BLaER1 (cell line): ENCODE measurements around the gene TET1.
"Not testable (repeated sequence)": the region's sequence is repeated elsewhere in the genome, so short reads cannot be mapped to it uniquely, and the experiment has no call there.

Source experiments
- H3K27ac ChIP-seq: shearing (Covaris generic); formaldehyde crosslinking; 2 replicates; pipeline ENCODE4 v1.8.1; 2022
- H3K27me3 ChIP-seq: shearing (Covaris generic); formaldehyde crosslinking; 2 replicates; pipeline ENCODE4 v1.8.1; 2022
- H3K36me3 ChIP-seq: shearing (Covaris generic); formaldehyde crosslinking; 2 replicates; pipeline ENCODE4 v1.8.1; 2022
- H3K4me1 ChIP-seq: shearing (Covaris generic); formaldehyde crosslinking; 2 replicates; pipeline ENCODE4 v1.8.1; 2022
- H3K4me2 ChIP-seq: shearing (Covaris generic); formaldehyde crosslinking; 2 replicates; pipeline ENCODE4 v1.8.1; 2022
- H3K4me3 ChIP-seq: shearing (Covaris generic); formaldehyde crosslinking; 2 replicates; pipeline ENCODE4 v1.8.1; 2022
- H3K9ac ChIP-seq: shearing (Covaris generic); formaldehyde crosslinking; 2 replicates; pipeline ENCODE4 v1.8.1; 2022
- H3K9me3 ChIP-seq: shearing (Covaris generic); formaldehyde crosslinking; 2 replicates; pipeline ENCODE4 v1.8.1; 2022
- H4K20me1 ChIP-seq: shearing (Covaris generic); formaldehyde crosslinking; 2 replicates; pipeline ENCODE4 v1.8.1; 2022
- Cebpa-rat ChIP-seq: shearing (Covaris generic); IDR thresholded peaks from 2 replicates; pipeline ENCODE4 v1.8.1; 2022

Gene TET1

DNA sequence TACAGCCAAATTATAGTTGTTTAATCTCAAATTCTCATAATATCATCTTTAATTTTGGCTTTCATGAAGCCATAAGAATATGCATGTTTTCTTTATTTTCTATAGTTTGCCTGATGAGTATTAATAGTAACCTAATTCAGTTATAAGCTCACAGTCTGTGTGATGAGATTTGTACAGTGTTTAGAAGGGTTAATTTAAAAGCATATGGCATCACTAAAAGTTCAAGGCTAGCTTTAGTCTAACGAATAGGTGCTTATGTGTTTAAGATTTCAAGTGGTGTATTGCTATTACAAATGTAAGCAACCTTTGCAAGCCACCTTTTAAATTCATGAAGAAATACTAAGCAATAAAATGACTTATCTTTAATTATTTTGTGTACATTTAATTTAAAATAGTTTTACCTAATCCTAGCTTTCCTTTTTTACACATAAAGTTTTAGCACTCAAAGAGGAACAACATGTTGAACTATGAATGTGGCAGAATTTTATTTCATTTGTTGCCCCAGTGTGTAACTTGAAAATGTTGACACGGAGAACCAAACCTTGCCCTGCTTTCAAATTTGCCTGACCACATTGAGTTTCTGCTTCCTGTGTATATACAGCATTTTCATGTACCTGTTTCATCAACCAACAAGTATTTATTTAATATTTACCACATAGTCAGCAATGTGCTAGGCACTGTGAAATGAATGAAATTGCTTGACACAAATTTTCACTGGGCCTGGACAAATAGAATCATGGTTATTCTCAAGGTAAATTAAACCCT is 41.5 kb downstream of the TET1 start:
- peak overlapping the region; percentile 85 for H3K4me2 ChIP-seq
- no peak overlapping the region for H3K9ac ChIP-seq
- TF ChIP-seq Cebpa-rat: no peak
- no peak overlapping the region for H3K27ac ChIP-seq
- H3K36me3 ChIP-seq: no peaks in the 10 kb centered on the region
- no peak overlapping the region for H3K4me3 ChIP-seq
- H3K27me3 ChIP-seq: 0 out of 2 replicates have a peak, but pooled peaks cover 4% of the 10 kb centered on the region
- peaks cover 18% of the 10 kb centered on the region for H3K4me1 ChIP-seq
- H3K9me3 ChIP-seq: no peaks in the 10 kb centered on the region
- H4K20me1 ChIP-seq: no peaks in the 10 kb centered on the region

DNA sequence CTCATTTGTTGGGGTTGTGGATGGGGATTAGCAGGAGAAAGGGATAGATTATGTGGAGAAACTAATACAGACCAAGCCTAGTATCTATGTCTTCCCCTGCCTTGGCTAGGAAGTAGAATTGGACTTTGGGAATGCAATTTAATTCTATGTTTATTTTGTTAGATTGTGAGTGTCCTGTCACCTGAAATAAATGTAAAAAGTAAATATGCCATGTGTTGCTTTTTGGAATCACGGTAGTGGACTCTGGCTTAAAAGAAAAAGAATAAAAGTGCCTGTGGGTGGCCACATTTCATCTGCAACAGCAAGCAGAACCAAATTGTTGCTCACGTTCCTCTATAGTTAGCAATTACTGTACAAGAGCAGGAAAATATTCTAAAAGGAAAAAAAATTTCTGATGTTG is 42.3 kb downstream of the TET1 start:
- H3K9ac ChIP-seq: no peak overlapping the region
- 0 out of 2 replicates have a peak, but pooled peaks cover 4% of the 10 kb centered on the region for H3K27me3 ChIP-seq
- no peak overlapping the region for H3K27ac ChIP-seq
- no peaks in the 10 kb centered on the region for H3K36me3 ChIP-seq
- no peaks in the 10 kb centered on the region for H4K20me1 ChIP-seq
- H3K4me1 ChIP-seq: peaks cover 18% of the 10 kb centered on the region
- no peak overlapping the region for H3K4me2 ChIP-seq
- H3K9me3 ChIP-seq: no peaks in the 10 kb centered on the region
- H3K4me3 ChIP-seq: no peak overlapping the region
- TF ChIP-seq Cebpa-rat: no peak

DNA sequence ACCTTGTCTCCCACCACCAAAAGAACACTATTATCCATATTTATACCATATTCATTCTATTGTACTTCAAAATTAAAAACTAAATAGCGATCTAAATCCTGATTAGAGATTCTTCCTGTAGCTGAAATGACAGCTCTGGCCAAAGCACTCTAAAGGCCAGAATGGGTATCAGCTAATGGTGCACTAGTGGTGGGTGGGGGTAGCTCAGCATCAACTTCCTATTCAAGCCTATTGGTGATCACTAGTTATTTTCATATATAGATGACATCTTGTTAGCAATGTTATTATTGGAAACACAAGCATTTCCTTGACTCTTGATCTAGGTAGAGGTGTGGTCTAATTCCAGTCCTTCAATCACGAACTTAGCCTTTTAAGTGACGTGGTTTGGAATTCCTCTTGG is 43.6 kb downstream of the TET1 start:
- TF ChIP-seq Cebpa-rat: no peak

DNA sequence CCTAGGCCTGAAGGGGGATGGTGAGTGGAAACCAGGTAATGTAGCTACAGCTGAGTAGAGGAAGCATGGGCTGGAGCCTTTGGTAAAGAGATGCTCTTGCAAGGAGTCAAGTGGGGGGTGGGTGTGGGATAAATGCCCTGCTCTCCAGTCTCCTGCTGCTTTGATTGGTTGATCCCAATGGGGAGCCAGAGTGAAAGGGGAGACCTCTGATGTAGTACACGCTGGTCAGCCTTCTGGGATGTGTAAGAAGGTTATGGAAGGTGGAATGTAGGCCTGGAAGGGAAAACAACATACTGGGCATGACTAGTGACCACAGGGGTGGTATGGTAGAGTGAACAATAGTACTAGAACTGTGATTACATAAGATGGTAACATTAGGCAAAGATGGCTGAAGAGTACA is 44.3 kb downstream of the TET1 start:
- Histone ChIP-seq H3K9me3 (no peaks in the 10 kb centered on the region), H3K4me1 (peaks cover 18% of the 10 kb centered on the region), H3K9ac (no peak overlapping the region), H3K36me3 (no peaks in the 10 kb centered on the region), H4K20me1 (no peaks in the 10 kb centered on the region), H3K4me3 (no peak overlapping the region), H3K27ac (no peak overlapping the region), H3K27me3 (0 out of 2 replicates have a peak, but pooled peaks cover under 1% of the 10 kb centered on the region), H3K4me2 (no peak overlapping the region)
- no peak for TF ChIP-seq Cebpa-rat

More for the DNA sequence above, 43.6 kb downstream of the TET1 start:
- no peak overlapping the region for H3K4me2 ChIP-seq
- H3K4me3 ChIP-seq: no peak overlapping the region
- H3K36me3 ChIP-seq: no peaks in the 10 kb centered on the region
- H3K9ac ChIP-seq: no peak overlapping the region
- no peaks in the 10 kb centered on the region for H4K20me1 ChIP-seq
- H3K4me1 ChIP-seq: peaks cover 18% of the 10 kb centered on the region
- no peak overlapping the region for H3K27ac ChIP-seq
- 0 out of 2 replicates have a peak, but pooled peaks cover 4% of the 10 kb centered on the region for H3K27me3 ChIP-seq
- no peaks in the 10 kb centered on the region for H3K9me3 ChIP-seq

DNA sequence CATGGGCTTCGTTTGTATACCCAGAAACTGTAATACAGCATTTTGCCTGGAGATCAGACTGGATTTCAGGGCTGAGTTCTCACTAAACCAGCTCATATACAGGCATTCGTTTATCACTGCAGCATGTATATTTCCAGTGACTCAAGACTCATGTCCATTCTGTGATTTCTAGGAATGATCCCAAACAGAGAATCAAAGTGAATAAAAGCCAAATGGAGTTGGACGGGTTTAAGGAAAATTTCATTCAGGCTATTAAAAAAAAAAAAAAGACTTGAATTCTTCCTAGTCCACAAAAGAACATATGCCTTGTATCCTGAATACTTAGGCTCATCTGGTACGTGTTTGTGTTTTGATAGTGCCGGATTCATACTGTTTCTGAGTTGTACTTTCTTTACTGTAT is 46.8 kb downstream of the TET1 start:
- Histone ChIP-seq H4K20me1 (no peaks in the 10 kb centered on the region), H3K4me2 (no peak overlapping the region), H3K9me3 (no peaks in the 10 kb centered on the region), H3K27me3 (no peaks in the 10 kb centered on the region), H3K36me3 (no peaks in the 10 kb centered on the region), H3K9ac (no peak overlapping the region), H3K4me3 (no peak overlapping the region), H3K27ac (no peak overlapping the region), H3K4me1 (no peaks in the 10 kb centered on the region)
- no peak for TF ChIP-seq Cebpa-rat

DNA sequence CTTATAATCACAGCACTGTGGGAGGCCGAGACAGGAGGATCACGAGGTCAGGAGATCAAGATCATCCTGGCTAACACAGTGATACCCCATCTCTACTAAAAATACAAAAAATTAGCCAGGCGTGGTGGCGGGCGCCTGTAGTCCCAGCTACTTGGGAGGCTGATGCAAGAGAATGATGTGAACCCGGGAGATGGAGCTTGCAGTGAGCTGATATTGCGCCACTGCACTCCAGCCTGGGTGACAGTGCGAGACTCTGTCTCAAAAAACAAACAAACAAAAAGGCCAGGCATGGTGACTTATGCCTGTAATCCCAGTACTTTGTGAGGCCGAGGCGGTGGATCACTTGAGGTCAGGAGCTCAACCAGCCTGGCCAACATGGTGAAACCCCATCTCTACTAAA is 49.9 kb downstream of the TET1 start:
- H3K4me1 ChIP-seq, H3K4me2 ChIP-seq, H3K9ac ChIP-seq, H3K36me3 ChIP-seq, H3K9me3 ChIP-seq, H3K4me3 ChIP-seq, H4K20me1 ChIP-seq, H3K27ac ChIP-seq, H3K27me3 ChIP-seq: not testable (repeated sequence)

DNA sequence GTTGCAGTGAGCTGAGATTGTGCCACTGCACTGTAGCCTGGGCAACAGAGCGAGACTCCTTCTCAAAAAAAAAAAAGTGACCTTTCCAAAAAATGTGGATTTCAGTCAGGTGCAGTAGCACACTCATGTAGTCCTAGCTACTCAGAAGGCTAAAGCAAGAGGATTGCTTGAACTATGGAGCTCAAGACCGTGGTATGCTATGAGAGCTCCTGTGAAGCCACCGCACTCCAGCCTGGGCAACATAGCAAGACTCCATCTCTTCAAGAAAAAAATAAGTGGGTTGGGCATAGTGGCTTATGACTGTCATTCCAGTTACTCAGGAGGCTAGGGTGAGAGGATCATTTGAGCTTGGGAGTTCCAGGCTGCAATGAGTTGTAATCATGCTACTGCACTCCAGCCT is 51.1 kb downstream of the TET1 start:
- Histone ChIP-seq H3K9me3 (no peaks in the 10 kb centered on the region), H4K20me1 (no peaks in the 10 kb centered on the region), H3K27me3 (no peaks in the 10 kb centered on the region), H3K36me3 (no peaks in the 10 kb centered on the region), H3K4me1 (no peaks in the 10 kb centered on the region), H3K4me3 (no peak overlapping the region), H3K4me2 (no peak overlapping the region), H3K27ac (no peak overlapping the region), H3K9ac (no peak overlapping the region)
- no peak for TF ChIP-seq Cebpa-rat

DNA sequence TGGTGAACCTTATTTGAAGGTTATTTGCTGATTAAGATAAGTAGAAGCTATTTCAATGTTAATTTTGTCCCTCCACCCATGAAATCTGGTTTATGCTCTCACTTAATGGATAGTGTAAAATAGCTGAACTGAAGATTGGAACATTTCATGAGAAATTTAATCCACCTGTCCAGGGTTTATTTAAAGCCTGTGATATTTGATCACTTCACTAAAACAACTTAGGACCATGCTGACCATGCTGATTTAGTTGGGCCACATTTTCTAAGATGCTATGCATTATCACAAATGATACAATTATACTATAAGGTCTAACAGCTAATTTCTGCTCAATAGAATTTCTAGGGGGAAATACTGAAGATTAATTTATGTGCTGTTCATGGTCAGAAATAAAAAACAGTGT is 53.8 kb downstream of the TET1 start:
- not testable (repeated sequence) for H3K9ac ChIP-seq, H3K4me3 ChIP-seq, H3K27me3 ChIP-seq, H3K4me2 ChIP-seq, H4K20me1 ChIP-seq, H3K27ac ChIP-seq, H3K9me3 ChIP-seq, H3K4me1 ChIP-seq, H3K36me3 ChIP-seq

DNA sequence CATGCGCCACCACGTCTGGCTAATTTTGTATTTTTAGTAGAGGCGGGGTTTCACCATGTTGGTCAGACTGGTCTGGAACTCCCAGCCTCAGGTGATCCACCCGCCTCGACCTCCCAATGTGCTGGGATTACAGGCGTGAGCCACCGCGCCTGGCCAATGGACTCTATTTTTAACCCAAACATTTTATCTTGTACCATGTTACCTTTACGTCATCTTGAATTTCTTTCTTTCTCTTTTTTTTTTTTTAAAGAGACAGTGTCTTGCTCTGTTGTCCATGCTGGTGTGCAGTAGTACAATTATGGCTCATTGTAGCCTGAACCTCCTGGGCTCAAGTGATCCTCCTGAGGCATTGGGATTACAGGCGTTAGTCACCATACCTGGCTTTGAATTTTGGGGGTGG is 57.6 kb downstream of the TET1 start:
- H3K36me3 ChIP-seq, H4K20me1 ChIP-seq, H3K9ac ChIP-seq, H3K4me2 ChIP-seq, H3K4me3 ChIP-seq, H3K9me3 ChIP-seq, H3K27ac ChIP-seq, H3K27me3 ChIP-seq: not testable (repeated sequence)
- H3K4me1 ChIP-seq: peaks cover 12% of the 10 kb centered on the region

DNA sequence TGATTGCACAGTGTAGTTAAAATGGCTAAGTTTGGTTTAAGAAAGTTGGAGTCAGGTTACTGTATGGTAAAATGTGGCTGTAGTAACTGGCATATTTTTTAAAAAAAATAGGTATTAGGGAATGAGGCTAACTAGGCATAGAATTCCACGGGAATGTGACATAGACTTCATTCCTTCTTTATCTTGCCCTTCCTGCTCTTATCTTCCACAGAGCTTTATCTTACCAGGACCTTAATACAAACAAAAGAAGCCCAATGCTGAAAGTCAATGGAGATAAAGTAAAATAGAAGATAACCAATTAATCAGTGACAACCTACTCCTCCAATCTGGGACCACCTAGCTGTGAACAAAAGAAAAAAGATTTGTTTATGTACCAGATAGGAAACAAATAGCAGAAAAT is 58.1 kb downstream of the TET1 start:
- TF ChIP-seq Cebpa-rat: no peak

DNA sequence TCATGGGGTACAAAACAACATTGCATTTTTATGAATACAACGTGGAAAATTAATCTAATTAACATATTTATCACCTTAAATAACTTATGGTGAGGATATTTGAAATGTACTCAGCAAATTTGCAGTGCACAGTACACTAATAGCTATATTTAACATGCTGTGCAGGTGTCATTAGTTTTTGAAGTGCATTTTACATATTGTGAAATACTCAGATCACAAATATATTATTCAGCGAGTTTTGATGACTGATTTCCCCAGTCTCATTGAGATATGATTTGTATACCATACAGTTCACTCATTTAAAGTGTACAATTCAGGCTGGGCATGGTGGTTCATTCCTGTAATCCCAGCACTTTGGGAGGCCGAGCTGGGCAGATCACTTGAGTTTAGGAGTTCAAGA is 59.5 kb downstream of the TET1 start:
- H3K4me2 ChIP-seq: peak overlapping the region; percentile 4; the same call in 1 of the 2 replicates
- peak; percentile 19; the same call in 1 of the 2 replicates for TF ChIP-seq Cebpa-rat

More for the DNA sequence above, 58.1 kb downstream of the TET1 start:
- H3K4me3 ChIP-seq: no peak overlapping the region
- no peaks in the 10 kb centered on the region for H3K9me3 ChIP-seq
- no peak overlapping the region for H3K9ac ChIP-seq
- no peak overlapping the region for H3K27ac ChIP-seq
- no peaks in the 10 kb centered on the region for H3K36me3 ChIP-seq
- peaks cover 14% of the 10 kb centered on the region for H3K4me1 ChIP-seq
- no peaks in the 10 kb centered on the region for H4K20me1 ChIP-seq
- no peak overlapping the region for H3K4me2 ChIP-seq
- no peaks in the 10 kb centered on the region for H3K27me3 ChIP-seq

More for the DNA sequence above, 59.5 kb downstream of the TET1 start:
- Histone ChIP-seq H3K4me3 (no peak overlapping the region), H4K20me1 (no peaks in the 10 kb centered on the region), H3K4me1 (peaks cover 14% of the 10 kb centered on the region), H3K9ac (no peak overlapping the region), H3K27me3 (no peaks in the 10 kb centered on the region), H3K36me3 (no peaks in the 10 kb centered on the region), H3K9me3 (no peaks in the 10 kb centered on the region), H3K27ac (no peak overlapping the region)
